GM19035 (cell line): ENCODE data around the gene LAMA5.

Experiments
- ATAC-seq: cut with Tn5 transposase; IDR thresholded peaks from one replicate; pipeline ENCODE4 v1.9.1; 2021; ENCODE audit not compliant: unreplicated experiment

LAMA5 gene

GRCh38 chr20:62268228-62268900 is 98.7 kb downstream of the LAMA5 start:
- no peak for ATAC-seq

GRCh38 chr20:62267543-62267942 is 99.6 kb downstream of the LAMA5 start:
- no peak for ATAC-seq

DNA sequence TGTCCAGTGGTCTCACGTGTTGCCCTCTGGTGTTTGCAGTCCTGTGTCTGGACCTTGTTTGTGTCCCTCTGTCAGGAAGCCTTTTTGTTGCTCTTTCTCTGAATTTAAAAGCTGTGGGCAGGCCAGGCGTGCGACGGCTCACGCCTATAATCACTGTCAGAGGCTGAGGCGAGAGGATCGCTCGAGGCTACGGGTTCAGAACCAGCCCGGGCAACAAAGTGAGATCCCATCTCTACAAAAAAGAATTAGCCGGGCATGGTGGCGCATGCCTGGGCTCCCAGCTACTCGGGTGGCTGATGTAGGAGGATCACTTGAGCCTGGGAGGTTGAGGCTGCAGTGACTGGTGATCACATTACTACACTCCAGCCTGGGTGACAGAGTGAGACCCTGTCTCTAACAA is 100.3 kb downstream of the LAMA5 start:
- no peak for ATAC-seq

DNA sequence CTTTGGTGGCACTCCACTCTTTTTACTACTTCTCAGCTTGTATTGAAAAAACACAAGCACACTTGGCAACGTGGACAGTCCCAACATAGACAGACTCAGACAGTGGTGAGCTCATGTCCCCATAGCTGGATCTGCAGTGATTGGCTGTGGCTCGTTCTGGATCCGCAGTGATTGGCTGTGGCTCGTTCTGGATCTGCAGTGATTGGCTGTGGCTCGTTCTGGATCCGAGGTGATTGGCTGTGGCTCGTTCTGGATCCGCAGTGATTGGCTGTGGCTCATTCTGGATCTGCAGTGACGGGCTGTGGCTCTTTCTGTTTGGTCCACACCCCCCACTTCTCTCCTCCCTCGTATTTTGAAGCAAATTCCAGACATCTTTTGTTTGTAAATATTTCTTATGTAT is 100.8 kb downstream of the LAMA5 start:
- ATAC-seq = no peak

GRCh38 chr20:62265365-62265764 is 101.7 kb downstream of the LAMA5 start:
- ATAC-seq = no peak

- no peak for ATAC-seq
Measured at GRCh38 chr20:62263396-62263795, 103.7 kb downstream of the LAMA5 start.

GRCh38 chr20:62262064-62262463 is 105.0 kb downstream of the LAMA5 start:
- no peak for ATAC-seq

DNA sequence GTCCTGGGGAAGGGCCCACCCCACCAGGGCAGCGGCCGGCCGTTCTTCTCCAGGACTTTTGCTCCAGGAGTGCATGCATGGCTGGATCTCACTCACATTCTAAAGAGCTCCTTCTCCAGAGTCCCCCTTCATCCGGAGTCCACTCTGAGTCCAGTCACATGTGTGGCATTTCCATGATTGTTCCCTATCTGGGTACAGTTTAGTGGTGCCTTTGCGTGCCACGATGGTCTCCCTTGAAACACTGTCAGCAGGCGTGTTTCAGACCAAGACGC is 107.9 kb downstream of the LAMA5 start:
- no peak for ATAC-seq
